CD4-positive, alpha-beta T cell treated with Interferon alpha-2 for 1 hour (primary cell): ENCODE measurements around the gene FGF2.

Experiments used
- DNase-seq, 2 donors: peaks; one replicate each; pipeline ENCODE4 v3.0.0-alpha.2; 2020 to 2022

Gene FGF2

DNA sequence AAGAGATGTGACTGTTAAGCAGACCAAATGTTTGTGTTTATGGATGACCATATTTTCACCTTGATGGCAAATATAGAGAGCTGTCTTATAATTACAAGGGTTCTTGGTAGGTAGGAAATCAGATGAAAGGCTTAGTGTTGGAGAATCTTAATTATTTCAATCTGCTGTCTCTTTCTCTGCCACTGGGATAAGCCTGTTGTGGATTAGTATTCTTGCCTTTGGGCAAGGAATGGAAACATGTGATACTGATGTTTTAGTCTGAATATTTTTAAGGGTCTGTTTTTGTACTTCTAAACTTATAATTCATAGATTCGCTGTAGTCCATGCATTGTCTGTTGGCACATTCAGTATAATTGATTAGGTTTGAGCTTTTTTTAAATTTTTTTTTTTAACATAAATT lies 119.5 kb downstream of the FGF2 start:
- DNase-seq = no peak
